AG09309 (cell line): ENCODE results near the gene MS4A4A.

ENCODE experiments used
- DNase-seq: peaks from one replicate; pipeline ENCODE4 v3.0.0-alpha.2; 2010; ENCODE audit warnings: low read depth
- H3K4me3 ChIP-seq: 2 replicates; pipeline ENCODE4 v1.5.1; 2011; ENCODE audit warnings: mild to moderate bottlenecking, low read depth, low read length, moderate library complexity; ENCODE audit not compliant: control insufficient read depth
- TF ChIP-seq, protein P1 (sequence below): IDR thresholded peaks from 2 replicates; pipeline ENCODE4 v1.5.1; 2011; ENCODE audit warnings: mild to moderate bottlenecking, low read depth, low read length, inconsistent platforms; ENCODE audit not compliant: insufficient read depth, control insufficient read depth; ENCODE audit errors: missing control alignments

The MS4A4A gene

DNA sequence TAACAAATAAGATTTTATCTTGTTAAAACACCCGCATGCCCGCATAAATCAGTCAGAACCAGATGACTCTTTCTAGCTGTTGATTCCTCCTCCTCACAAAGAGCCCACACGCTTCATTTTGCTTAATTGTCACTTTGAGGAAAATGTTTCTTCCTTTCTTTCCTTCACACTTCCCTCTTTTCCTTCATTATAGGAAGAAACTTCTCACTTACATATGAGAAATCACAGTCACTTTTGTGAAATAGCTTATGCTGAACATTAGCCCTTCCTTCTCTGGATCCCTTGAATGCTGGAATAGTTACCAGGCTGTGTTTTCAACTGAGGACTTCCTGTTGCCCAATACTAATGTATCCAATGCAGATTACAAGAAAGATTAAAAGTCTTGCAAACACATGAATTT, 52.4 kb downstream of the MS4A4A start:
- TF ChIP-seq, protein P1, sequence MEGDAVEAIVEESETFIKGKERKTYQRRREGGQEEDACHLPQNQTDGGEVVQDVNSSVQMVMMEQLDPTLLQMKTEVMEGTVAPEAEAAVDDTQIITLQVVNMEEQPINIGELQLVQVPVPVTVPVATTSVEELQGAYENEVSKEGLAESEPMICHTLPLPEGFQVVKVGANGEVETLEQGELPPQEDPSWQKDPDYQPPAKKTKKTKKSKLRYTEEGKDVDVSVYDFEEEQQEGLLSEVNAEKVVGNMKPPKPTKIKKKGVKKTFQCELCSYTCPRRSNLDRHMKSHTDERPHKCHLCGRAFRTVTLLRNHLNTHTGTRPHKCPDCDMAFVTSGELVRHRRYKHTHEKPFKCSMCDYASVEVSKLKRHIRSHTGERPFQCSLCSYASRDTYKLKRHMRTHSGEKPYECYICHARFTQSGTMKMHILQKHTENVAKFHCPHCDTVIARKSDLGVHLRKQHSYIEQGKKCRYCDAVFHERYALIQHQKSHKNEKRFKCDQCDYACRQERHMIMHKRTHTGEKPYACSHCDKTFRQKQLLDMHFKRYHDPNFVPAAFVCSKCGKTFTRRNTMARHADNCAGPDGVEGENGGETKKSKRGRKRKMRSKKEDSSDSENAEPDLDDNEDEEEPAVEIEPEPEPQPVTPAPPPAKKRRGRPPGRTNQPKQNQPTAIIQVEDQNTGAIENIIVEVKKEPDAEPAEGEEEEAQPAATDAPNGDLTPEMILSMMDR: no peak
- DNase-seq: no peak
- no peak overlapping the region for H3K4me3 ChIP-seq

DNA sequence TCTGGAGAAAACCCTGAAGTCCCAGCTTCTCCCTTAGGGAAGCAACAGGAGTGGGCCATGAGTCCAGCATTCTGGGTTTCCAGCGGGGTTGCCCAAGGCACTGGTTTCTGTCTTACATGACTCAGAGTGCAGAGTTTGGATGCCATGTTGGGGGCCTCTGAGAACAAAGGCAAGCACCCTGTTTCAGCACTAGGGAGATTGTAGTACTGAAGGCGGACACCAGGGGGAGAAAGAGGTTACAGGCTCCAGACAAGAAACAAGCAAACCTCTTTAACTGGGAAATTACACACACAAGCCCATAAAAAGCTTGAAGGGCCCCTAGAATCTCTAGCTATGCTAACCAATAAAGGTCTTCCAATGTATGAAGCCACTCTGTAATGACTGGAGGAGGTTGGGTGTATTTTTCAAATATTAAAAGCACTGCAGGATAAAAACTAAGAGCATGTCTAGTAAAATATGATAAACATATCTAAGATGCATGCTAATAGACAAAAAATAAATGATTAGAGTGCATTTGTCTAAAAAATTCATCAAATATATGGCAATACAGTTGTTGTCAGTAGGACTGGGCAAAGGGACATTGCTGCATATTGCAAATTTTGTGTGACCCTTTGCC, 53.6 kb downstream of the MS4A4A start:
- TF ChIP-seq, protein P1: peak; percentile 51
- no peak for DNase-seq

DNA sequence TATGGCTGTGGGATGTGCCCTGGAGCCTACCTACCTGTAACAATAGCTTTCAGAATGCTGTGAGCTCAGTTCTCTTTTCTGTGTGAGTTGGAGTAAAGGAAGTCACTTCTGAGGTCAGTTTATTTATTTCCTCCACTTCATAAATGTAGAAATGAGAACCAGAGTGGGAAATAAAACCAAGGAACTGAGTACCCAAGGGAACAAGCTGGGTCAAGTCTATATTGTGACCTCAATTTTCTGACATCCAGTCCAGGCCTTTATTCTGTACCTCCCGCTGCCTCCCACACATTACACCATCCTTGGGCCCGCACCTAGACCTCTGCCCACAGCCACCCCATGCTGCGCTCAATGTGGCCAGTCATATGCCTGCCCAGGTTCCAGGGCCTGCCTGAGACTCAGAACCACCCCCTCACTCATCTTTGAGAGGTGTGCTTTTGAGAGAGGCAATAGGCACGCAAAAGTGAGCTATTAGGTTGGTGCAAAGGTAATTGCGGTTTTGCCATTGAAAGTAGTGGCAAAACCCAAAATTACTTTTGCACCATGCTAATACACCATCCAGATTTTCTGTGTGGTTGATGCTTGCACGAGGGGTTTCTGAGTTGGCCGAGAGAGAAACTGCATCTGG, 56.4 kb downstream of the MS4A4A start:
- no peak overlapping the region for H3K4me3 ChIP-seq
- no peak for DNase-seq
- TF ChIP-seq, protein P1: no peak

More for the DNA sequence above, 53.6 kb downstream of the MS4A4A start:
- H3K4me3 ChIP-seq: no peak overlapping the region

DNA sequence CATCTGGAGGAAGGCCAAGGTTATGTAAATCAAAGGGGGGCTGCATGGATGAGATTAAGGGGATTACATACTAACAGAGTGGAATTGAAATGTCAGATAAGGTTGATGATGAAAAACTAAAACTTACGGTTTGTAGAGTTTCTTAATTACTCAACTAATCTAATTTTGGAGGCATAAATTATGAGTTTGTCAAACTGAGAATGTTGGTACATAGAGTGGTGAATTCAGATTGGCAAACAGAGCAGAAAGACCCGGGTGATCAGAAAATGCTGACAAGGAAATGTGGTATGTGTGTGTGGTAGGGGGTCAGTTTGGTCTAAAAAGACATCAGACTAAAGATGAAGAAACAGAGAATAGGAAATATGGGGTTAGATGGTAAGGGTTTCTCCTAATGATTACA, 57.6 kb downstream of the MS4A4A start:
- TF ChIP-seq, protein P1: no peak
- H3K4me3 ChIP-seq: no peak overlapping the region
- DNase-seq: no peak

DNA sequence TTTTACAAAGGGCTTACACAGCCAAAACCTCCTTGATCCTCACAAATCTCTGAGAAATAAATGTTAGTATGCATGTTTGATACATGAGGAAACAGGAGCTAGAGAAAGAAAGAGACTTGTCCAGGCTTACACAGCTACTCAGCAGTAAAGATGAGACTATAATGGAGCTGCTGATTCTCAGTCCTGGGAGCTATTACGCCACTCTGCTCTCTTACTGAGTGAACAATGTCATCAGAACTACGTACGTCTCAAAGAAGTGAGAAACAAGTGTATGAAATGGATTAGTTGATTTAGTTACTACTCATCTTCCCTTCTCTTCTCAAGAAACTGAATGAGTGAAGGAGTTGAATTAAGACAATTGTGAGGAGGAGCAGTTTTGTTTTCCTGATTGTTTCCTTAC, 58.9 kb downstream of the MS4A4A start:
- H3K4me3 ChIP-seq: no peak overlapping the region
- DNase-seq: no peak
- TF ChIP-seq, protein P1: no peak

DNA sequence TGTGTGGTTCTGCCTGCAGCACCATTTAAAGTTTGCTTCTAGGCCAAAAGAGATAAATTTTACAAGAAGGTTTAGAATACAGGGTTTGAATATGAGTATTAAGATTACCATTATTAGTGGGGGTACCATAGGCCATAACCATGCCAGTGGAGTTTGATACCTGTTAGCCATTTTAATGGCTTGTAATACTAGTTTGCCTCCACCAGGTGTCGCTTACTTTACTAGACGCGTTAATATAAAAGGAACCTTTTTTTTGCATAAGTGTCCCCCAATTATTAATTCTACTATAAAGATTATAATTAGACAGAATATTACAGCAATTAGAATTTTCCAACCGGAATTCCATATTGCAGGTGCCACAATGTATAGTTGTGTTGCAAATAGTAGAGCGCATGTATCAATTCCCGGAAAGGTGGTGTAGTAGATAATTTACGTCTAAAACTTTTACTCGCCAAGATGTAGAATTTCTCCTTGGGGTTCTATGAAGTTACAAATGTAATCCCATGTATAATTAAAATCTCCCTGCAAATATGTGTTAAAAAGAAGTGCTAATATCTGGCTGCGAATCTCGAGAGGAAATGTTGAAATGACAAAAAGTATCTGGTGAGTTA, 62.7 kb downstream of the MS4A4A start:
- DNase-seq: no peak
- H3K4me3 ChIP-seq: no peak overlapping the region
- TF ChIP-seq, protein P1: peak; percentile 37
